ENCODE results near the gene CSF1R. TPM values are rescaled to one million over a fixed set of nuclear protein-coding genes. Genes with fewer than 3 reads are reported as not detected.
A peak's percentile ranks its signal among the peaks of the same experiment; 100 is the strongest.

Gene CSF1R
- total and polyA plus RNA-seq, 2 donors from 2014 or later, result 7.5 to 55.8 TPM

- TF ChIP-seq CTCF (IDR thresholded peaks at IDR 0.05; ENCODE audit: borderline replicate concordance, extremely low read depth, insufficient read depth), result no peak
- FAIRE-seq, result no peak
- no peak overlapping the region for H3K4me3 ChIP-seq (ENCODE audit: low read length in 3 of 3)
- no peaks in the 10 kb centered on the region for H3K9me3 ChIP-seq (ENCODE audit: control insufficient read depth in 2 of 3, insufficient read depth in 1 of 3, low read length in 3 of 3)
- intact Hi-C loops (cut with DNase I), result no loop called here
- no peak overlapping the region for H3K9ac ChIP-seq (ENCODE audit: low read length in 3 of 3)
- H3K4me1 ChIP-seq (ENCODE audit: control insufficient read depth in 2 of 3, insufficient read depth in 2 of 3, low read depth in 1 of 3, low read length in 3 of 3), result peaks cover 0 to 4% (median 0%) of the 10 kb centered on the region in 3 donors
- DNase-seq, result peak in 1 of 5 donors; percentile 82
- no peaks in the 10 kb centered on the region for H3K36me3 ChIP-seq (ENCODE audit: control insufficient read depth in 2 of 3, insufficient read depth in 3 of 3, low read length in 3 of 3)
- H3K27me3 ChIP-seq (ENCODE audit: control insufficient read depth, insufficient read depth, low read length), result no peaks in the 10 kb centered on the region
- peak overlapping the region in 1 of 2 donors; percentile 1 for H3K27ac ChIP-seq (ENCODE audit: low read depth in 2 of 2, low read length in 2 of 2)
Observed at GRCh38 chr5:150112201-150113046, 26.1 kb upstream of the CSF1R start.

DNA sequence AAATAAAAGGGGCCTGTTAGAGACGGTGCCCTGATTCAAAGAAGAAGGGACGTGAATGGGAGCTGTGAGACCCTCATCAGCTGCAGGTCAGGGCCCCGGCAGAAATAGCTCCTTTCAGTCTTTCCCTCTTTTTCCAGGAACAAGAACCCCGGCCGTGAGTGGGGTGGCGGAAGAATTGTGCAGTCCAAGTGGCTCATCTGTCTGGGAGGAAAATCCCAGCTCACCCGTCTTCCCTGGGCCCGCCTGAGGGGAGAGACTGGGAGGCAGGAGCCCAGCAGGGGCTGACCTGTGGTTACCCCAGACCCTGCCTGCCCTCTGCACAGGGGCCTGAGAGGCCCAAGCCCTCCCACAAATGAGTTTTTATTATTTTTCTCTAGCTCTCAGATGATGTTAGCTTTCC, 24.8 kb upstream of the CSF1R start:
- Histone ChIP-seq H3K36me3 (ENCODE audit: control insufficient read depth in 2 of 3, insufficient read depth in 3 of 3, low read length in 3 of 3) (no peaks in the 10 kb centered on the region), H3K27me3 (ENCODE audit: control insufficient read depth, insufficient read depth, low read length) (no peaks in the 10 kb centered on the region), H3K4me3 (ENCODE audit: low read length in 3 of 3) (no peak overlapping the region), H3K9me3 (ENCODE audit: control insufficient read depth in 2 of 3, insufficient read depth in 1 of 3, low read length in 3 of 3) (no peaks in the 10 kb centered on the region), H3K4me1 (ENCODE audit: control insufficient read depth in 2 of 3, insufficient read depth in 2 of 3, low read depth in 1 of 3, low read length in 3 of 3) (peaks cover 0 to 4% (median 0%) of the 10 kb centered on the region in 3 donors), H3K27ac (ENCODE audit: low read depth in 2 of 2, low read length in 2 of 2) (no peak overlapping the region), H3K9ac (ENCODE audit: low read length in 3 of 3) (no peak overlapping the region)
- no peak for TF ChIP-seq CTCF (IDR thresholded peaks at IDR 0.05; ENCODE audit: borderline replicate concordance, extremely low read depth, insufficient read depth)
- DNase-seq (peak in 2 of 5 donors; percentile 7 to 53), FAIRE-seq (no peak)
- intact Hi-C loops (cut with DNase I), result no loop called here

DNA sequence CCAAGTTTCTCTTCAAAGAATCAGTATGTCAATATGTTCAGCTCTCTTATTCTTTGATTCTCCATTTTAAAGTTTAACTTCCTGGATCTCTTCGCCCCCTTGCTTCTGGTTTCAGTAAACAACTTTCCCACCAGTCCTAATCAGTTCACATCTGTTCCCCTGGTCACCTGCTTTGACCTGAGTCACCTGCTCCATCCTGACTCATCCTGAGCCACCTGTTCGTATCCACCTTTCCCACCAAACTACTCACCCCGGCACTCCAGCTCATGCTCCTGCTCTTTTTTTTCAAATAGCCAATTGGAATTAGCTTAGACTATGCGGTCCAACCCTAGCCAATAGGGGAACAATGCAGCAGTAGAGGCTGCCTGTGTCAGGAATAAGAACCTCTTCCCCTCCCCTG, 23.6 kb upstream of the CSF1R start:
- H3K9ac ChIP-seq (ENCODE audit: low read length in 3 of 3), result no peak overlapping the region
- no peaks in the 10 kb centered on the region for H3K9me3 ChIP-seq (ENCODE audit: control insufficient read depth in 2 of 3, insufficient read depth in 1 of 3, low read length in 3 of 3)
- H3K27me3 ChIP-seq (ENCODE audit: control insufficient read depth, insufficient read depth, low read length), result no peaks in the 10 kb centered on the region
- intact Hi-C loops (cut with DNase I), result no loop called here
- no peak for TF ChIP-seq CTCF (IDR thresholded peaks at IDR 0.05; ENCODE audit: borderline replicate concordance, extremely low read depth, insufficient read depth)
- H3K36me3 ChIP-seq (ENCODE audit: control insufficient read depth in 2 of 3, insufficient read depth in 3 of 3, low read length in 3 of 3), result no peaks in the 10 kb centered on the region
- DNase-seq (no peak), FAIRE-seq (no peak)
- no peak overlapping the region for H3K27ac ChIP-seq (ENCODE audit: low read depth in 2 of 2, low read length in 2 of 2)
- H3K4me3 ChIP-seq (ENCODE audit: low read length in 3 of 3), result no peak overlapping the region
- peaks cover 0 to 4% (median 0%) of the 10 kb centered on the region in 3 donors for H3K4me1 ChIP-seq (ENCODE audit: control insufficient read depth in 2 of 3, insufficient read depth in 2 of 3, low read depth in 1 of 3, low read length in 3 of 3)

All from kidney (tissue), 14 donors.